GM23248 (cell line): Measurements from ENCODE around the gene MYO3A.

Experiments used
- EZH2 ChIP-seq: fragments of 200-600 bp; sonication (generic); IDR thresholded peaks from 2 replicates; pipeline ENCODE4 v1.6.1; 2018; ENCODE audit warnings: antibody characterized with exemption, mild to moderate bottlenecking; ENCODE audit not compliant: insufficient read depth, poor library complexity, severe bottlenecking
- EZH2phosphoT487 ChIP-seq: fragments of 200-600 bp; sonication (generic); IDR thresholded peaks from 2 replicates; pipeline ENCODE4 v1.6.1; 2018; ENCODE audit warnings: antibody characterized with exemption, moderate library complexity, mild to moderate bottlenecking, low read depth; ENCODE audit not compliant: insufficient read depth

GRCh38 chr10:25888627-25889026, 45.4 kb upstream of the MYO3A start:
- TF ChIP-seq EZH2 (no peak), EZH2phosphoT487 (no peak)
